Measurements from ENCODE around the gene ANKRD66.

Gene ANKRD66

DNA sequence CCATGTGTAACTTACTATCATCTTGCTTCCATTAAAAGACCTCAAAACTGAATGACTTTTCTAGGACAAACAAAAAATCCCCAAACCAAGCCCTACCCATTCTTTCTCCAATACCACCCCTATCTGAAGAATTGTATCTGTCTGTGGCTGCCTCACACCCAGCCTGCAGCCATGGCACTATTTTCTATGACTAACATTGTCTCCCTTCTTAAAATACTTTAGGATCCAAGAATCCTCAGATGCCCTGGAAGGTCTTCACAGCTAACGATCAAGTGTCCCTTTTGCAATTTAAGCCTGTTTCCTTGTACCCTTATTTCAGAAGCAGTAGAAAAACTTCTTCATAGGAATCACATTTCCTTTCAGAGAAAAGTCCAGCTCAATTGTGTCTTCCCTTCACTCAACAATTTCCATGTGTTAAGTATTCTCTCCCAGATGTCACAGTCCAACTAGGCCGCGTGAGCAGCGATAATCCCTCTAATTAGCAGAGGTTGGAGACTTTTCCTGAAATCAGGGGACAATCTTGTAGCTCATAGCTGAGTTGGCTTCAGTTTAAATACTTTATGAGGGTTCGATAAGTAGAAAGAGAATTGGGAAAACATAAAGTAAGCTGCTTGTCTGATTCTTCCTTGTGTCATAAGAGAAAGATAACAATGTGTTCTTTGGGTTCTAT is 41.3 kb downstream of the ANKRD66 start:
- no peak overlapping the region for H3K4me3 ChIP-seq (ENCODE audit: low read depth, low read length)
- TF ChIP-seq, protein P1, sequence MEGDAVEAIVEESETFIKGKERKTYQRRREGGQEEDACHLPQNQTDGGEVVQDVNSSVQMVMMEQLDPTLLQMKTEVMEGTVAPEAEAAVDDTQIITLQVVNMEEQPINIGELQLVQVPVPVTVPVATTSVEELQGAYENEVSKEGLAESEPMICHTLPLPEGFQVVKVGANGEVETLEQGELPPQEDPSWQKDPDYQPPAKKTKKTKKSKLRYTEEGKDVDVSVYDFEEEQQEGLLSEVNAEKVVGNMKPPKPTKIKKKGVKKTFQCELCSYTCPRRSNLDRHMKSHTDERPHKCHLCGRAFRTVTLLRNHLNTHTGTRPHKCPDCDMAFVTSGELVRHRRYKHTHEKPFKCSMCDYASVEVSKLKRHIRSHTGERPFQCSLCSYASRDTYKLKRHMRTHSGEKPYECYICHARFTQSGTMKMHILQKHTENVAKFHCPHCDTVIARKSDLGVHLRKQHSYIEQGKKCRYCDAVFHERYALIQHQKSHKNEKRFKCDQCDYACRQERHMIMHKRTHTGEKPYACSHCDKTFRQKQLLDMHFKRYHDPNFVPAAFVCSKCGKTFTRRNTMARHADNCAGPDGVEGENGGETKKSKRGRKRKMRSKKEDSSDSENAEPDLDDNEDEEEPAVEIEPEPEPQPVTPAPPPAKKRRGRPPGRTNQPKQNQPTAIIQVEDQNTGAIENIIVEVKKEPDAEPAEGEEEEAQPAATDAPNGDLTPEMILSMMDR (IDR thresholded peaks at IDR 0.05; ENCODE audit: low read depth, low read length, missing control alignments): no peak
- DNase-seq (ENCODE audit: low read depth): no peak
- in situ Hi-C loops (cut with HindIII; ENCODE audit: low sequenced_read_pairs): no loop called here

DNA sequence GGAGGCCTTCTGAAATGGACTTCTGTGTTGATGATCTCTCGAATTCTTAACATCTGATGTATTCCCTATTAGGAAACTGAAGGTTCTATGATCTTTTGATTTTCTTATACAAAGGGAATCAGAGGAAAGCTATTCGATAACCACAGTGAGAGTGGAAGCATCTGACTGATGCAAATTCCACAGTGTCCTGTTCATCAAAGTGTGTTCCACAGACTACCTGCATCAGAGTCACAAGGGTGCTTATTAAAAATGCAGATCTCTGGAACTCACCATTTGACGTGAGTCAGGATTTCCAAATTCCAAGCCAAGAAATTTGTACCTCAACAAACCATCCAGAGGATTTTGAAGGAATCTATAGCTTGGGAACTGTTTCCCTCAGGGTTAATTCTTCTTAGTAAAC is 42.1 kb downstream of the ANKRD66 start:
- DNase-seq (ENCODE audit: low read depth): no peak
- no peak overlapping the region for H3K4me3 ChIP-seq (ENCODE audit: low read depth, low read length)
- in situ Hi-C loops (cut with HindIII; ENCODE audit: low sequenced_read_pairs): no loop called here
- TF ChIP-seq, protein P1 (IDR thresholded peaks at IDR 0.05; ENCODE audit: low read depth, low read length, missing control alignments): no peak

DNA sequence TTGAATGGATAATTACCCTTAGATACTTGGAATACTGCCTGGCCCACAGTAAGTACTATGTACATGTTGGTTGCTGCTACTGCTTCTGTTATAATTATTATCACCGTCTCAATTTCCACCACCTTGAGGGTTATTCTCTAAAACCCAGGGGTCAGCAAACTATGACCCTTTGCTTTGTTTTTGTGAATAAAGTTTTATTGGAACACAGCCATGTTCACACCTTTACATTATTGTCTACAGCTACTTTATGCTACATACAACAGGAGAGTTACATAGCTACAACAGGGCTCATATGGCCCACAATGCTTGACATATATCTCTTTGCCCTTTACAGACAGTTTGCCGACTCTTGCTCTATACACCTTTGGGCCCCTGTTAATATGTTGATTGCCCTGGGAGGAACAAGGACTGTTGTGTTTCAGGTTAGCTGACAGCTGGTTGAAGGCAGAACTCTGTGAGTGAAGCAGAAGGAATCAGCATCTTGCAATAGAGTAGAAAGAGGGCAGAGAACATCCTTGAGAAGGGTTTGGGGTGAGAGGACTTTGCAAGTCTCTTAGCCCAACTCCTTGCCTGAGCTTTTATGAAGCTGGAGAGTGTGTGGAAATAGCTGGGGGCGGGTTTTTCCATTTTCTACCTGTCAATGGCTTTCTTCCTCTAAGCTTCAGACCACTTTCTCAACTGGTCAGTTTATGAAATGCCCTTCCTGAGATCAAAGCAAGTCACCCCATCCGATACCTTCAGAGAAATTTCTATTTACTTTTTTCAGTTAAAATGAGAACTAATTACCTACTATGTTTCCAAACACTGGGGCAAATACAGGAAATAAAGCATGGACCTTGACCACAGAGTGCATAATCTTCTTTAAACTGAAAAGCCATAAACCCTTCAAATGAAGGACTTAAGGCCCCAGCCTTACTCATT is 43.0 kb downstream of the ANKRD66 start:
- H3K4me3 ChIP-seq (ENCODE audit: low read depth, low read length): no peak overlapping the region
- TF ChIP-seq, protein P1 (IDR thresholded peaks at IDR 0.05; ENCODE audit: low read depth, low read length, missing control alignments): no peak
- DNase-seq (ENCODE audit: low read depth): no peak
- in situ Hi-C loops (cut with HindIII; ENCODE audit: low sequenced_read_pairs): no loop called here

DNA sequence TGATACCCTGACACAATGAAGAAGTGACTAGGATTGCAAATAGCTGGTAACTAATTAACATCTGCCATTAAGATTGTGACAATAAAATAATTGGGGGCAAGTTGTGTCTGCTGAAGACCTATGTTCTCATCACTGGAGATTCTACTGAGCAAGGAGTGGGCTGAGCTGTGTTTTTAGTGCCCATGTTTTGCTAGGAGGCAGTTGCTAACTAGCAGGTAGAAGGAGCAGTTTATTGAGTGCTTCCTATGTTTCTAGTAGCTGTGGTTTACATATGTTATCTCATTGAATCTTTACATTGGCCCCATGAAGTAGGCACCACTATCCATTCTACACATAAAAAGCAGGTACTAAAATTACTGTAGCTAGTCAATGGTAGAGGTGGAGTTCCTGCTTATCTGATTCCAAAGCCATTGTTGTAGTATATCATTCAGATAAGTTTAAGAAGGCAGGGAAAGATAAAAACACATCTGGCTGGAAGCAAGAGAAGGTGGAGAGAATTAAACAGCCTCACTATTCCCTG is 43.7 kb downstream of the ANKRD66 start:
- no peak for DNase-seq (ENCODE audit: low read depth)
- in situ Hi-C loops (cut with HindIII; ENCODE audit: low sequenced_read_pairs): no loop called here
- TF ChIP-seq, protein P1 (IDR thresholded peaks at IDR 0.05; ENCODE audit: low read depth, low read length, missing control alignments): no peak
- no peak overlapping the region for H3K4me3 ChIP-seq (ENCODE audit: low read depth, low read length)

DNA sequence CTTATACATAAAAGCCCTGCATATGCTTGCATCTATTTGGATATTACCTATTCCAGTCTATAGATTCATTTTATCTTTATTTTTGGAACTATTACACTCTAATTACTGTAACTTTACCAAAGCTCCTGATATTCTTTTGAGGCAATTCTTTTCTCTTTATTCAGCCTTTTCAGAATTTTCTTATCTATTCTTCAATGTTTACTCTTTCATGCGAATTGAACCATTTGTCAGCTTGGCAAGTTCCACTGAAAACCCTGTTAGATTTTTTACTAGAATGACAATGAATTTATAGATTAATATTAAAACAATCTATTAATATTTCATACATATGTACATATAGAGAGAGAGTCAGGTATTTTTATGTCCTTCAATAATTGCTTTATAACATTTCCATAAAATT is 45.9 kb downstream of the ANKRD66 start:
- in situ Hi-C loops (cut with HindIII; ENCODE audit: low sequenced_read_pairs): no loop called here
- DNase-seq (ENCODE audit: low read depth): no peak
- no peak overlapping the region for H3K4me3 ChIP-seq (ENCODE audit: low read depth, low read length)
- TF ChIP-seq, protein P1 (IDR thresholded peaks at IDR 0.05; ENCODE audit: low read depth, low read length, missing control alignments): no peak

DNA sequence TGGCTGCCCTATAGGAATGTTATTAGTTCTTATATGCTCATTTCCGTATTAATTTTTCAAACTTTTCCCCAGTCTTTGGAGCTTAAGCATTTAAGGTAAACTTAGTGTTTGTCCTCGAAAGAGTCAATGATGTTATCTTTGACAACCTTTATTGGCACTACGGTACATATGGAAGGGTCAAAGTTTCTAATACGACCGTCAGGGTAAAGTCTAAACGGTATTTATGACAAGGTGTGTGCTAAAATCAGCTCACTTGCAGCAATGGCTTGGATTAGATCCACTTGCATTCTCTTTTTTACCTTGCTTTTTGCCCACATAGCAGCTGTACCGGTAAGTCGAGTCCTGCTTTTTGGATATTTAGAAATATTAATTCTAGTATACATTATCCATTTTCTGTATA is 46.4 kb downstream of the ANKRD66 start, which contains the start of gene MEP1A:
MEP1A (plus strand) TSS at position 252 of the 400 bp plus-strand sequence; CDS start at position 262, 10 bp downstream.
- no peak for DNase-seq (ENCODE audit: low read depth)
- in situ Hi-C loops (cut with HindIII; ENCODE audit: low sequenced_read_pairs): no loop called here
- H3K4me3 ChIP-seq (ENCODE audit: low read depth, low read length): no peak within 1 kb of the TSS
- TF ChIP-seq, protein P1 (IDR thresholded peaks at IDR 0.05; ENCODE audit: low read depth, low read length, missing control alignments): no peak
